Right kidney (tissue), 1 donor: ENCODE results near the gene MTG1.
"Not testable (repeated sequence)": the region's sequence is repeated elsewhere in the genome, so short reads cannot be mapped to it uniquely, and the experiment has no call there.

Source experiments
- DNase-seq: peaks from one replicate; pipeline ENCODE4 v3.0.0-alpha.2; 2016

MTG1 gene

DNA sequence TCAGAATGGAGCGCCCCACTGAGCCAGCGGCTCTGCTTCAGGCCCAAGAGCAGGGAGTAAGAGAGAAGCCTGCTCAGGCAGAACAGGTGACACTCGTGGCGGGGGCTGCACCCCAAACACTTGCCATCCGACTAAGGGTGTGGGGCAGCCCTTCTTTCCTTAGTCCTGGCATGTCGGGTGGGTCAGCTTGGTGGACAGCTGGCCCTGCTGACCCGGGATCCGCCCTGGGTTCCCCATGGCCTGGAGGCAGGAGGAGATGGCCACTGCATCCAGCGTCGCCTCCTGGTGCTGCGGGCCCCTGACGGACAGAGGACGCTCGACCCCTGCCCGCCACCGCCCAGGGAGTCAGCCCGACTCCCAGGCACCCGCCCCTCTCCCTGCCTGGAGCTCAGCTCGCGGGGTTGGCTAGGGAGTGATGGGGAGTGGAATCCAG, 16.1 kb upstream of the MTG1 start:
- no peak for DNase-seq

DNA sequence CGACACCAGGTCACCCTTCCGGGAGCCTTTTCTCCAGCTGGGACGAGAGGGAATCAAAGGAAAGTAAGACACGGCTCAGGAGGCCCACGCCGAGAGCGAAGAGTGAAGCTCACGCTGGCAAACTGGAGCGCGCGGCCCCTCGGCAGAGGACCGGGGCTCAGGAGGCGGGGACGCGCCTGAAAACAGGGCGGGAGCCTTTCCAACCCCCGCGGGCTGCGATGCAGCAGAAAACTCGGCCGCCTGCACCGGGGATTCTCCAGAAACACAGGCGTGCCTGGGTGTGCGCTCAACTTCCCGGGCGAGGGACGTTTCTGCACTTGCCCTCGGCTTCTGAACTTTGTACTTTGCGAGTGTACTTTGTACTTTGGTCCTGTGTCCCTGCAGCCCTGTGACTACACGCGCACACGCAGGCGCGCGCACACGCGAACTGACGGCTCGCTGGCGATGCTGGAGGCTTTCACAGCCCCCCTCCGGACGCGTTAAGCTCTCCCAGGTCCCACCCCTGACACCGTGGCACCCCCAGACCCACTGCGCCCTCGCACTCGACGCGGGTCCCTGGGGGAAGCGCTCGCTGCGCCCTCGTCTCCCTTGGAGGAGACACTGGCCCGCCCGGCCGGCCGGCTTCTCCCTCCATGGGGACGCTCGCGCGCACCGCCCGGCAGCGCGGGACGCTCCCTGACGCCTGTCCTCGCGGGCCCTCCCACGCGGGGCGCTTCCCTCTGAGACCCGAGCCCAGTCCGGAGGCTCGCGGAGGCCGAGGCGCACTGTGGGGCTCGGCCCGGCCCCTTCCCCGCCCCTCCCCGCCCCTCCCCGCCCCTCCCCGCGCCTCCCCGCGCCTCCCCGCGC, 15.5 kb upstream of the MTG1 start:
- DNase-seq: peak; percentile 91

DNA sequence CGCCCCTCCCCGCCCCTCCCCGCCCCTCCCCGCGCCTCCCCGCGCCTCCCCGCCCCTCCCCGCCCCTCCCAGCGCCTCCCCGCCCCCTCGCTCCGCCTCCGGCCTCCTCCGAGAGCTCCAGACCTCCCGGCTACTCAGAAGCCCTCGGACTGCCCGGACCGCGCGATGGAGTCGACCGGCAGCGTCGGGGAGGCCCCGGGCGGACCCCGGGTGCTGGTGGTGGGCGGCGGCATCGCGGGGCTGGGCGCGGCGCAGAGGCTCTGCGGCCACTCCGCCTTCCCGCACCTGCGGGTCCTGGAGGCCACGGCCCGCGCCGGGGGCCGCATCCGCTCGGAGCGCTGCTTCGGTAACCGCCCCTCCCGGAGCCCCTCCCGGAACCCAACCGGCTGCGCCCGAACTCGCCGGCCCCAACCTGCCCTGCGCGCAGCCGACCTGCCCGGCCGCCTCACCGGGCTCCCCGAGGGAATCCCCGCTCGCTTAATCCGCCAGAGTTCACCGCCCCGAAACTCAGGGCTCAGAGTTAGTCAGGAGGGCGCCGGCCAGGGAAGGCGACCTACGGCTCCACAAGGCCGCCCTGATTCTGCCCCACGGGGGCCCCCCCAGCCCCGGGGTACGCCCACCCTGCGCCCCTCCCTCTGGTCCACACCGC, 14.7 kb upstream of the MTG1 start, which contains the start of gene PAOX:
TSS of gene PAOX (plus strand) at position 111 of the 649 bp plus-strand sequence. CDS start at position 166, 55 bp downstream.
- peak; percentile 80 for DNase-seq

DNA sequence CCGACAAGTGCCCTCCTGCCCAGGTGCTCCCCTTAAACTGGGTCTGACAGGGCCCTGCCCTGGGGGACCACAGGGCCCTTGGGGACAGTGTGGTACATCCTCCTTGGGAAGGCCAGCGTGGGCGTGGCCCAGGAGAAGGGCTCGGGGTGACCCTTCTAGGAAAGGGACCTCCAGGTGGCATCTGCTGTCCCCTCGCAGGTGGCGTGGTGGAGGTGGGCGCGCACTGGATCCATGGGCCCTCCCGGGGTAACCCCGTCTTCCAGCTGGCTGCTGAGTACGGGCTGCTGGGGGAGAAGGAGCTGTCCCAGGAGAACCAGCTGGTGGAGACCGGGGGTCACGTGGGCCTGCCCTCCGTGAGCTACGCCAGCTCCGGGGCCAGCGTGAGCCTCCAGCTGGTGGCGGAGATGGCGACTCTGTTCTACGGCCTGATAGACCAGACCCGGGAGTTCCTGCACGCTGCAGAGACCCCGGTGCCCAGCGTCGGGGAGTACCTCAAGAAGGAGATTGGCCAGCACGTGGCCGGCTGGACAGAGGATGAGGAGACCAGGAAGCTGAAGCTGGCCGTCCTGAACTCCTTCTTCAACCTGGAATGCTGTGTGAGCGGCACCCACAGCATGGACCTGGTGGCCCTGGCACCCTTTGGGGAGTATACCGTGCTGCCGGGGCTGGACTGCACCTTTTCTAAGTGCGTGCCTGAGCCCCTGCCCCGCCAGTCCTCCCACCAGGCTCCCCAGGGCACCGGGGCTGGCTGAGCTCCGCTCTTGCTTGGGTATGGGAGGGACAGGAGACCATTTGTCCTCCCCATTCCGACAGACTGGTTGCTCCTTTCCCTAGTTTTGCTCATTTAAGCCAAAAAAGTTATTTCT, 13.9 kb upstream of the MTG1 start:
- DNase-seq: peak; percentile 40

DNA sequence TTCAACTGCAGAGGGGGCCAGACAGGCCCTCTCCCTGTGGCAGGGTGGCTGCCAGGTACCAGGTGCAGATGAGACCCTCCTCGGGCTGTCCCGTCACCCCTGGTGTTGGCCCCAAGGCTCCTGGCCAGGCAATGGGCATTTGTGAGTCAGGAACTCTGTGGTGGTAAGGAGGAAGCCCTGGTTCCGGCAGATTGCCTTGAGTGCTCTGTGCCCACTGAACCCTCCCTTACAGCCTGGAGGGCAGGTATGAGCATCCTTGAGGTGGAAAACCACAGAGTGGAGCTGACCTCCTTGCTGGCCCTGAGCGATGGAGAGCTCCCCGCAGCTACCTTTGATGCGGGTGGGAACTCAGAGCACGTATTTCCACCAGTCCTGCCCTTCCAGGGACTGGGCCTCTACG, 12.9 kb upstream of the MTG1 start:
- no peak for DNase-seq

DNA sequence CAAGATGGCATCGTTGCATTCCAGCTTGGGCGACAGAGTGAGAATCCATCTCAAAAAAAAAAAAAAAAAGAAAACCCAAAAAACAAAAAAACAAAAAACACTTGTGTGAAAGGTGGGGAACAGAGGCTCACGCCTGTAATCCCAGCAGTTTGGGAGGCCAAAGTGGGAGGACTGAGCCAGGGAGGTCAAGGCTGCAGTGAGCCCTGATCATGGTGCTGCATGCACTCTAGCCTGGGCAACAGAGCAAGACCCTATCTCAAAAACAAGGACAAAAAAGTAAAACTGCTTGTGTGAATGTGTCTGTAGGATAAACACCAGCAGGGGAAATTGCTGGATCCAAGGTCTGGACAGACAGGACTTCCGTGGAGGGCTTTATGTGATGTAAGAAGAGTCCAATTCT, 10.4 kb upstream of the MTG1 start:
- no peak for DNase-seq

DNA sequence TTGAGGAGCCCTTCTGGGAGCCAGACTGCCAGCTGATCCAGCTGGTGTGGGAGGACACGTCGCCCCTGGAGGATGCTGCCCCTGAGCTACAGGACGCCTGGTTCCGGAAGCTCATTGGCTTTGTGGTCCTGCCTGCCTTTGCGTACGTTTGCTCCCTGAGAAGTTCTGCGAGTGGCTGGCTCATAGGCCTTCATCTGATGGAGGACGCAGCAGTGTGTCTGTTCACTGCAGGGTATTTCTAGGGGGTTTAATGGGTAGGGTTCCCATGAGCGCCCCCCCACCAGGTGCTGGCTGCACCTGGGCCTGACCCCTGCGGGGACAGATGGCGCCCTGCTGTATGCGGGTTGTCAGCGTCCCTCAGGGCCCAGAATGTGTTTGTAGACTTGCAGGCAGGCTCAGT, 9.9 kb upstream of the MTG1 start:
- no peak for DNase-seq

DNA sequence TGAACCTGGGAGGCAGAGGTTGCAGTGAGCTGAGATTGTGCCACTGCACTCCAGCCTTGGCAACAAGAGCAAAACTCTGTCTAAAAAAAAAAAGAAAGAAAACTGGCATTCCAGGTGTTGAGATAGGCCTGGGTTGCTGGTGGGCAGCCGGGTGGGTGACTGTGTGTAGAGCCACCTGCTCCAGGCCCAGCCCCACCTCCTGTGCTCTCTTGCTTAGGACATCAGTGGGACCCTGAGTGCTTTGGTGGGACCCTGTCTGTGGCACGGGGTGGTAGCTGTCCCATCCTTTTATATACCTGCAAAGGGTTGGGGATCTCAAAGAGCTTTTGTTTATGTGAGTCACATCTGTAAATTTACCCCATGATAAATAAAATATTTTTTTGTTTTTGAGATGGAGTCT, 8.7 kb upstream of the MTG1 start:
- no peak for DNase-seq

DNA sequence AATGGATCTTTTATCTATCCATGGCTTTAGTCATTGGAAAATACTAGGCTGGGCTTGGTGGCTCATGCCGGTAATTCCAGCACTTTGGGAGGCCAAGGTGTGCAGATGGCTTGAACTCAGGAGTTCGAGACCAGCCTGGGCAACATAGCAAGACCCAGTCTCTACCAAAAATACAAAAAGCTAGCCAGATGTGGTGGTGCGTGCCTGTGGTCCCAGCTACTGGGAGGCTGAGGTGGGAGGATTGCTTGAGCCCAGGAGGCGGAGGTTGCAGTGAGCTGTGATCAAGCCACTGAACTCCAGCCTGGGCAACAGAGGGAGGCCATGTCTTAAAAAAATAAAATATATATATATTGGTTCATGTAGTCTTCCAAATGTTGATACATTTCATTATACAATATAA, 7.0 kb upstream of the MTG1 start:
- not testable (repeated sequence) for DNase-seq

DNA sequence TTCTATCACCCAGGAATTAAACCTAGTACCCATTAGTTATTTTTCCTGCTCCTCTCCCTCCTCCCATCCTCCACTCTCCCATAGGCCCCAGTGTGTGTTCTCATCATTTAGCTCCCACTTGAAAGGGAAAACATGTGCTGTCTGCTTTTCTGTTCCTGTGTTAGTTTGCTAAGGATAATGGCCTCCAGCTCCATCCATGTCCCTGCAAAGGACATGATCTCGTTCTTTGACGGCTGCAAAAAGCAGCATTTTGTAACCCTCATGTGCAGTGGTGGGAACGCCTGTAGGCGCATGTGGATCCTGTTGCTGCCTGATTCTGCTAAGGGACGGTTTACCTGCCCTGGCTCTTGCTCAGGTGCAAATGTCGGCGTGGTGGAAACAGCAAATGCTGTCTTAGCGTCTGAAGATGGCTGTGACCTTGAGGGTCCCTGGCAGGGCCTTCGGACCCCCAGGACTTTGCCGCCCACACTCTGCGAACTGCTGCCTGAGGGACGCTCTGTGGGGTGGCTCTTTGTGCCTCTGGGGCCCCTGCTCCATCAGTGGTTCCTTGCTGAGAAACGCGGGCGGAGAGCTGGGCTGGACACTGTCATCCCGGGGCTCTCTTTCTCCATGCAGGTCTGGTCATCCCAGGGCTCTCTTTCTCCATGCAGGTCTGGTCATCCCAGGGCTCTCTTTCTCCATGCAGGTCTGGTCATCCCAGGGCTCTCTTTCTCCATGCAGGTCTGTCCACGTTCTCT, 5.6 kb upstream of the MTG1 start:
- no peak for DNase-seq

DNA sequence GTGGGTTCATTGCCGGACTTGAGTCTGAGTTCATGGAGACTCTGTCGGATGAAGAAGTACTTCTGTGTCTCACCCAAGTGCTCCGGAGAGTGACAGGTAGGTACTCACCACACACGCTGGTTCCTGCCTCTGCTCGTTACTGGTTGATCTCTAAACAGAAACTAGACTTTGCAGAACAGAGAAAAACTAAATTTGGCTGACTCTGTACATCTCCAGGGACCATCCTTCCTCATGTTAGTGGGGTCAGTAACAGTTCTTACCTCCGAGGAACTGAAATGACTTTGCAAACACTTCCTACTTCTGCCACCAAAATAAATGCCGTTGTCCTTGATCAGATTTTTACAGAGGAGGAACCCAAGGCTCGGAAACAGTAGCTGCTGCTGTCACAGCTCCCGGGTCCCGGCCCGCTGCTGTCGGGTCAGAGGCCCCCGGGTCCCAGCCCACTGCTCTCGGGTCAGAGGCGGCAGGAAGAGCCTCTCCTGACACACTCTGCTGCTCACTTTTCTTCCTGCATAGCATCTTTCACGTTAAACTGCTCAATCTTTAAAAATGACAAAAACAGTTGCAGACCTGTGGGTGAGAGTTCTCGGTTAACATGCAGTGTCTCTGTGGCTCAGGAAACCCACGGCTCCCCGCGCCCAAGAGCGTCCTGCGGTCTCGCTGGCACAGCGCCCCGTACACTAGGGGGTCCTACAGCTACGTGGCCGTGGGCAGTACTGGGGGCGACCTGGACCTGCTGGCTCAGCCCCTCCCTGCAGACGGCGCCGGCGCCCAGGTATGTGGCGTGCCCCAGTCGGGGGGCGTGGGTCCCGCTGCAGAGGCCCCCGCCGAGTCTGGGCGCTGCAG, 4.8 kb upstream of the MTG1 start:
- DNase-seq: no peak

DNA sequence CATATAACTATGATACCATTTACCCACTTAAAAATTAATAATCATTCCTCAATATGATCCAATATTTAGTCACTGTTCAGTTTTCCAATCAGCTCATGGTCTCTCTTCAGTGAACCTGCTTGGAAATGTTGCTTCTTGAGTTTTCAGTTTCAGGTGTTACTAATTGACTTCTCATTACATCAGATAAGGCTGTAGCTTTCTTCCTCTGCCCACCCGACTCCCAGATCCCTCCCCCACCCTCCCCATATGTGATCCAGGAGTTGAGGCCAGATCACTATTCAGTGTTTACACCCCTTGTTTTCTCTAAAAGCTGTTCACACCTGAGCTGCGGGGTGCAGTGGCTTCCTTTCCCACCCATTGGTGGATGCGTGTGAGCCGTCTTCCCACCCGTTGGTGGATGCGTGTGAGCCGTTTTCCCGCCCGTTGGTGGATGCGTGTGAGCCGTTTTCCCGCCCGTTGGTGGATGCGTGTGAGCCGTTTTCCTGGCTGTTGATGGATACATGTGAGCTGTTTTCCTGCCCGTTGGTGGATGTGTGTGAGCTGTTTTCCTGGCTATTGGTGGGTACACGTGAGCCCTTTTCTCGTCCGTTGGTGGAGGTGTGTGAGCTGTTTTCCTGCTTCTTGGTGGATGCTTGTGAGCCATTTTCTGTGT, 3.2 kb upstream of the MTG1 start:
- no peak for DNase-seq

DNA sequence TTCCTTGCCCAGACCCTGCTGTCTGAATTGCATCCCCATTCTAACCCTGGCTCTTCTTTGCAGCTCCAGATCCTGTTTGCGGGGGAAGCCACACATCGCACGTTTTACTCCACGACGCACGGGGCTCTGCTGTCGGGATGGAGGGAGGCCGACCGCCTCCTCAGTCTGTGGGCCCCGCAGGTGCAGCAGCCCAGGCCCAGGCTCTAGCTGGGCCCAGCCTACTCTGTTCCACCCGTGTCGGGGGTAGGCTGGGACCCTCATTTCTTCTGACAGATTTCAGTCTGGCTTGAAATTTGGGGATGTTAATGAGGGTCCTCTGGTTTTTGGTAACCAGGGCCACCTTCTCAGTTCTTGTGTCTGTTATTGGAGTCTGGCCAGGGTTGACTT, 2.7 kb upstream of the MTG1 start:
- DNase-seq: no peak

DNA sequence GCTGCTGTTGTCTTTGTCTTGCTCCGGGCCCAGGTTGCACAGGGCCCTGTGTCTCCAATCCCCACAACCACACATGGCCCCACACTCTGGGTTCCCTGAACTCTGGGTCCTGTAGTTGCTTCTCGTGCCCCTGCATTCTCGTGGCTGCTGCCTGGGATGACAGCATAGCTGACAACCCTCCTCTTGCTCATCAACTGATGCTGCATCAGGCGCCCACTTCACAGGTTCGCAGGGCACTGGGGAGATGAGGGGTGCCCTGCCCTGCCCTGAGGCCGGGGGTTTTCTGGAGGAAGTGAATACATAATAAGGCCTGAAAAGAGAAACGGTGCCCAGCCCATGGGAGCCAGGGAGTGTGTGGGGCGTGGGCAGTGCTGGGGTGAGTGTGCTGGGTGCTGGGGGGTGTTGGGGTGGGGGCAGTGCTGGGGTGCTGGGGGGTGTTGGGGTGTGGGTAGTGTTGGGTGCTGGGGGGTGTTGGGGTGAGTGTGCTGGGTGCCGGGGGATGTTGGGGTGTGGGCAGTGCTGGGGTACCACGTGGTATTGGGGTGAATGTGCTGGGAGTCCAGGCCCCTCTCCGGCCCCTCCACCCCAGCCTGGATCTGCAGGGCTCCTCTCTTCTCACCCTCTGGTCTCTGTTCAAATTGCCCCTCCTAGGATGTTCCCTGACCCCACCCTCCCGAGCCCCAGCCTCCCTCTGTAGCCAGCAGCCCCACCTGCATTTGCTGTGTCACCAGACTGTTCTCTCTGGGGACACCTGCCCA, 2.0 kb upstream of the MTG1 start:
- DNase-seq: no peak

DNA sequence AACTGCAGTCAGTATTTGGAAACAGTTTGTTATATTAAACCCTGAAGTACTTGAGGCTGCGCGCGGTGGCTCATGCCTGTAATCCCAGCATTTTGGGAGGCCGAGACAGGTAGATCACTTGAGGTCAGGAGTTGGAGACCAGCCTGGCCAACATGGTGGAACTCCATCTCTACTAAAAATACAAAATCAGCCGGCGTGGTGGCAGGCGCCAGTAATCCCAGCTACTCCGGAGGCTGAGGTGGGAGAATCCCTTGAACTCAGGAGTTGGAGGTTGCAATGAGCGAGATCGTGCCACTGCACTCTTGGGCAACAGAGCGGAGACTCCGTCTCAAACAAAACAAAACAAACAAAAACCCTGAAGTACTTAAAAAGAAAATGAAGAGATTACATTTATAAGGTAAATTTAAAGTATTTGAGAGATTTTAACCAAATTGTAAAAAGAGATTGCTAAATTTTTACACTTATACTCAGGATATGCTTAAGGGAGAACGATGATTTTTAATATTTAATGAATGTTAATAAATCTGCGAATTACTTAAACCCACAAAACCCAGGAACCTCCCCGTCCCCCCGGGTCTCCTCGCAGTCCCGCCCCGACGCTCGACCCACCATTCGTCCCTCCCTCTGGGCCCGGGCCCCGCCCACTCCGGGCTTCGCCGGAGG, 425 bp upstream of the MTG1 start:
- DNase-seq: no peak

DNA sequence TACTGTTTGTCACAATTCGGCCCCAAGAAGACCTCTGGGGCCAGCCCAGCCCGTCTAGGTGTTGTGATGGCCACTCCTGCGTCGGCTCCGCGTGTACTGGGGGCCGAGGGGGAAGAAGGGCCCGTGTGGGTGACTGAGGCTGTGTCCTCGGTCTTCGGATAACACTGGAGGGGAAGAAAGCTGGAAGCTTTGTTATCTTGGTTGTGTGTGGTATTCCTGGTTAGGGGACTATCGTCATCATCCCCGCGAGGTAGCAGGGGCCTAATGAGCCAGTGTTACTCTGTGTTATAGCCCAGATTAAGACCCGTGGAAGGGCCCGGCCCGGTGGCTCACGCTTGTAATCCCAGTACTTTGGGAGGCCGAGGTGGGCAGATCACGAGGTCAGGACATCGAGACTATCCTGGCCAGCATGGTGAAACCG, 854 bp downstream of the MTG1 start:
- DNase-seq: no peak

DNA sequence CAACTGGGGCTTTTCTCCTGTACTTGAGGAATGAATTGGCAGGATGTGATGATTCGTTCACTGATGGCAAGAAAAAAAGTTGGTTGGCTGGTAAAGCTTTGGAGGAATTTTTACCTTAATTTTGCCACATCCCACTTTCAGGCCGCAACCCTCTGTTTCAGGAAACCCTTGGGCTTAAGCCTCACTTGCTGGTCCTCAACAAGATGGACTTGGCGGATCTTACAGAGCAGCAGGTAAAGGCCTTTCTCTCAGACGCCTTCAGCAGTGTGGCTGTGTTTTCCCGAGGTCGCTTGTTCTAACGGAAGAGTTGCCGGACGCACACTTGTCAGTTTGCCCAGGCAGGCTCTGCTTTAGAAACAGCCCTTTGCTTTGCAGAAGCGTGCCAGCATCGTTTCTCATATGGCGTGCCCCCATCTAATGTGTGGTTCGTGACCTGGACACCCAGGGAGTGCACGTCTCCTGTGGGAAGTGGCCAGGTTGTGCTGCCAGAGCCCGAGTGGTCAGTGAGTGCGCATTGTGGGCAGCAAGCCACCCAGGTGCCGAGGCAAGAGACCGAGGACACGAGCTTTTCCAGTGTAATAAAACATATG, 2.2 kb downstream of the MTG1 start:
- no peak for DNase-seq

DNA sequence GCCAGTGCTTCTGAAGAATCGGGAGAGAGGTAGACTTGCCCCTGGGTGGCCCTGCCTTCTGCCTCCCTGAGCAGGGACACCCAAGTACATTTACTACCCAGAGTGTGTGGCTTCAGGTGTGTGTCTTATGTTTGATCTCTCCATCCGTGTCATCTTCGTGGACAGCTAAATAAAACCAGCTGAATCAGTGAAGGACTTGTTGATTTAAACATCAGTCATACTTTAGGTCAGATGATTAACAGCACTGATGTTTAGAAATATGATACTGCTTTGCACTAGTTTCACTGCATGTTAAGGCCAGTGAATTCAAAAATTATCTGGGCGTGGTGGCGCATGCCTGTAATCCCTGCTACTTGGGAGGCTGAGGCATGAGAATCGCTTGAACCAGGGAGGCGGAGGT, 4.0 kb downstream of the MTG1 start:
- DNase-seq: no peak

DNA sequence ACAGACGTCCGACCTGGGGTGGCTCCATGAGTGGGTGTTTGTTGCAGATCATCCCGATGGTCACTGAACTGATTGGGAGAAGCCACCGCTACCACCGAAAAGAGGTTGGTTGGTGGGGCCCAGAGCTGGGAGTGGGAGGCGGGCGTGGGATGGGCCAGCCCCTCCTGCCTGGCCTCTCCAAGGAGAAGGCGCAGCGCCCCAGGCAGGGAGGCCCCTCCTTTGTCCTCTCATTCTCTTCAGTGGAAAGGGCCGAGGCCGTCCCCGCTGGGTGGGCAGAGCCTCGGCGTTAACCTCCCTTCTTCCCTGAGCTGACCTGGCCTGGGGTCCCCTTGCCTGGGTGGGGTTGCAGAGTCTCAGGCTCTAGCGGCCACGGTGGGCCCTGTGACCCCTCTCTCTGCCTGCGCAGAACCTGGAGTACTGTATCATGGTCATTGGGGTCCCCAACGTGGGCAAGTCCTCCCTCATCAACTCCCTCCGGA, 5.2 kb downstream of the MTG1 start:
- DNase-seq: no peak
